ENCODE measurements around the gene SPTLC3. TPM values are rescaled to one million over a fixed set of nuclear protein-coding genes. Genes with fewer than 3 reads are reported as not detected.

SPTLC3 gene
- total RNA-seq, 2 experiments from 2014 or later, result 0.38 to 0.59 TPM

DNA sequence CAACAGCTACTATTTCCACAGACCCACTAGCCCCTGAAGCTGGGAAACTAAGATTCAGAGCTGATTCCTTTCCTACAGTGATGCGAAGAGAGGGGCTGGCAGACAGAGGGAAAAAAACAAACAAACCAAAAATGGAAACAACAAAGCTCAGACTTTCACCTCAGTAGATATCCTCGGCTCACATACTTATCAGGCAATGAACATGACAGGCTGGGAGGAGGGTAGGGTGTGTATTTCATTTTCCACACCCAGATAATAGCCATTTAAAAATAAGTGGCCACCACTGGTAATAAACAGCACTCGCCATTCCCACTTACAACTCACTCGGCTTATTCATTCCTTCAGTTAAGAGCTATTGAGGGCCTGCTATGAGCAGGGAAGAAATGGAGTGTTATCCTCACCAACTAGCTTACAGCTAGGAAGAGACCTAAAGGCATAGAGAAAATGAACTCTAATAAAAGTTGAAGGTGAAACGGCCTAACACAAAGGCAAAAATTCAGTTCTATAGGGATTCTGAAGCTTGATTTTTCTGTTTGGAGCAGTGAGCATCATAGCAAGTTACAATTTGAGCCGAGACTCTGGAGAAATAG is 32.0 kb upstream of the SPTLC3 start:
- no peak for ATAC-seq (ENCODE audit: poor library complexity)
- POLR2A ChIA-PET, result no interaction called here
- Mint-ChIP-seq H3K9me3 (no peaks in the 10 kb centered on the region), H3K4me1 (ENCODE audit: low read depth) (no peaks in the 10 kb centered on the region), H3K4me3 (no peak overlapping the region), H3K36me3 (ENCODE audit: low read depth) (no peaks in the 10 kb centered on the region), H3K27ac (no peak overlapping the region), H3K27me3 (no peaks in the 10 kb centered on the region)
- Histone ChIP-seq H3K36me3 (ENCODE audit: insufficient read depth, low read length) (no peaks in the 10 kb centered on the region), H3K9me3 (ENCODE audit: control insufficient read depth in 1 of 2, insufficient read depth in 1 of 2, low read length in 2 of 2) (no peaks in the 10 kb centered on the region), H3K27ac (ENCODE audit: low read depth in 1 of 2, low read length in 2 of 2) (no peak overlapping the region), H3K4me1 (ENCODE audit: insufficient read depth, low read length) (no peaks in the 10 kb centered on the region), H3K27me3 (ENCODE audit: control insufficient read depth in 1 of 2, insufficient read depth in 2 of 2, low read length in 2 of 2) (no peaks in the 10 kb centered on the region), H3K4me3 (ENCODE audit: low read length) (no peak overlapping the region)
- TF ChIP-seq CTCF (IDR thresholded peaks at IDR 0.05), result no peak
- CTCF ChIA-PET, result no interaction called here
- intact Hi-C loops (cut with DNase I, micrococcal nuclease), result no loop called here
- DNase-seq, result no peak

GRCh38 chr20:12977328-12978125 is 31.2 kb upstream of the SPTLC3 start:
- no peak for ATAC-seq (ENCODE audit: poor library complexity)
- no peak overlapping the region for H3K27ac ChIP-seq (ENCODE audit: low read depth in 1 of 2, low read length in 2 of 2)
- DNase-seq, result no peak
- no peaks in the 10 kb centered on the region for H3K9me3 ChIP-seq (ENCODE audit: control insufficient read depth in 1 of 2, insufficient read depth in 1 of 2, low read length in 2 of 2)
- no peak for TF ChIP-seq CTCF (IDR thresholded peaks at IDR 0.05)
- Mint-ChIP-seq H3K4me3 (no peak overlapping the region), H3K36me3 (ENCODE audit: low read depth) (no peaks in the 10 kb centered on the region), H3K27me3 (no peaks in the 10 kb centered on the region), H3K4me1 (ENCODE audit: low read depth) (no peaks in the 10 kb centered on the region), H3K9me3 (no peaks in the 10 kb centered on the region), H3K27ac (no peak overlapping the region)
- ChIA-PET CTCF (no interaction called here), POLR2A (no interaction called here)
- H3K36me3 ChIP-seq (ENCODE audit: insufficient read depth, low read length), result no peaks in the 10 kb centered on the region
- intact Hi-C loops (cut with DNase I, micrococcal nuclease), result no loop called here
- H3K27me3 ChIP-seq (ENCODE audit: control insufficient read depth in 1 of 2, insufficient read depth in 2 of 2, low read length in 2 of 2), result no peaks in the 10 kb centered on the region
- no peaks in the 10 kb centered on the region for H3K4me1 ChIP-seq (ENCODE audit: insufficient read depth, low read length)
- no peak overlapping the region for H3K4me3 ChIP-seq (ENCODE audit: low read length)

- Mint-ChIP-seq H3K27ac (no peak overlapping the region), H3K4me3 (no peak overlapping the region), H3K4me1 (ENCODE audit: low read depth) (no peaks in the 10 kb centered on the region), H3K9me3 (no peaks in the 10 kb centered on the region), H3K36me3 (ENCODE audit: low read depth) (no peaks in the 10 kb centered on the region), H3K27me3 (no peaks in the 10 kb centered on the region)
- Histone ChIP-seq H3K4me3 (ENCODE audit: low read length) (no peak overlapping the region), H3K9me3 (ENCODE audit: control insufficient read depth in 1 of 2, insufficient read depth in 1 of 2, low read length in 2 of 2) (no peaks in the 10 kb centered on the region), H3K27me3 (ENCODE audit: control insufficient read depth in 1 of 2, insufficient read depth in 2 of 2, low read length in 2 of 2) (no peaks in the 10 kb centered on the region), H3K4me1 (ENCODE audit: insufficient read depth, low read length) (no peaks in the 10 kb centered on the region), H3K36me3 (ENCODE audit: insufficient read depth, low read length) (no peaks in the 10 kb centered on the region), H3K27ac (ENCODE audit: low read depth in 1 of 2, low read length in 2 of 2) (no peak overlapping the region)
- no peak for DNase-seq
- no peak for TF ChIP-seq CTCF (IDR thresholded peaks at IDR 0.05)
- ChIA-PET CTCF (no interaction called here), POLR2A (no interaction called here)
- intact Hi-C loops (cut with DNase I, micrococcal nuclease), result no loop called here
- no peak for ATAC-seq (ENCODE audit: poor library complexity)
These were observed 30.7 kb upstream of the SPTLC3 start for GRCh38 chr20:12978126-12978394.

All from CD4-positive, alpha-beta T cell (primary cell).